Cardiac muscle cell (in vitro differentiated cells and primary cell): ENCODE data around the gene ROR2. TPM values are rescaled to one million over a fixed set of nuclear protein-coding genes. Genes with fewer than 3 reads are reported as not detected.
A peak's percentile ranks its signal among the peaks of the same experiment; 100 is the strongest.

ENCODE experiments used
- DNase-seq, 2 donors: peaks; one replicate each; pipeline versions ENCODE4 v3.0.0 to v3.0.0-alpha.2; 2010 to 2017; ENCODE audit warnings: low read depth in 1 of 2, low spot score in 1 of 2
- H3K27ac ChIP-seq: fragments of 200-600 bp; sonication (generic); 2 replicates; pipeline ENCODE4 v1.5.1; 2016
- H3K27me3 ChIP-seq: fragments of 200-600 bp; sonication (generic); 2 replicates; pipeline ENCODE4 v1.6.0; 2016; ENCODE audit warnings: control low read depth
- H3K36me3 ChIP-seq: fragments of 200-600 bp; sonication (generic); 2 replicates; pipeline ENCODE4 v1.5.1; 2016; ENCODE audit warnings: control low read depth
- H3K4me1 ChIP-seq: fragments of 200-600 bp; sonication (generic); 2 replicates; pipeline ENCODE4 v1.8.1; 2017; ENCODE audit warnings: low read depth, mild to moderate bottlenecking, mixed run types
- H3K4me3 ChIP-seq: fragments of 200-600 bp; sonication (generic); 2 replicates; pipeline ENCODE4 v1.5.1; 2016; ENCODE audit warnings: mild to moderate bottlenecking
- H3K9me3 ChIP-seq: fragments of 200-600 bp; sonication (generic); 2 replicates; pipeline ENCODE4 v1.5.1; 2017; ENCODE audit warnings: low read depth, mild to moderate bottlenecking, control low read depth
- polyA plus RNA-seq: library from polyadenylated mRNA; unstranded; fragments of >200 nt; fragmentation: Nextera tagmentation; extraction: Ambion mirVana; gene quantifications from 2 replicates; pipeline ENCODE4 v1.2.1, GENCODE V29; 2016
- total RNA-seq: library from RNA; depleted of rRNA; stranded (reverse); fragments of >200 nt; gene quantifications from 2 replicates; pipeline ENCODE4 v1.2.3, GENCODE V29; 2016
- TF ChIP-seq, protein P1 (sequence below): IDR thresholded peaks from 2 replicates; pipeline ENCODE4 v1.5.1; 2012; ENCODE audit warnings: low read depth, mild to moderate bottlenecking, low read length

Gene ROR2
- total and polyA plus RNA-seq, 2 experiments from 2014 or later, result 21.5 to 38.6 TPM

DNA sequence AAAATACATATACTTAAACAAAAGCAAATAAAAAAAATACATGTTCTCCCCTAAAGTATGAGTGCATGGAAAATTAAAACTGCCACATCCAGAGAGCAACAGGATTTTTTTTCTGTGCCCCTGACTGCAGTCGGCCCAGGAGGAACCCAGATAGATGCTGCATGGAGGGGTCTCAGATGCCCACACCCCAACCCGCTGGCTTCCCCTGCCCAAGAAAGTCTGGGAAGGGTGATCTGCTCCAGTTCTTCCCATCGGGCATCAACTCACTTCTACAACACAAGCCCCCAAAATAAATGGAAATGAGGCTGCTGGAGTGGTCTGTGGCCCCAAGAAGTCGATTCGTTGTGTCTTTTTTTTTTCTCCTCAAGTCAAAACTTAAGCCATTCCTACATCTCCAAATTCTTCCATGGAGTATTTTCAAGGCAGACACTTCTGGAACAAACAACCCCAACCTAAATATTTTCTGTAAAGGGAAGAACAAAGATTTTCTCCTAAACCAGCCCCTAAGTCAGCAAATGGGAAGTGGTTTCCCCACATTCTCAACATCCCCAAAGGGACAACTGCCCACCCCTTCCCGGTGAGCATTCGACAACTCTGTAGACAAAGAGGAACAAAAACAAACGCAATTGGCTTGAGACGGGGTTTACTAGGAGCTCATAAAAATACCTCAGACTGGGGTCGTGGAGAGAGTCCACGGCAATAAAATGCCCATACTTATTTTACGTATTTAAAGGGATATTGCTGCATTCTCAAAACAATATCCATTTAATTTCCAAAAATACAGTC is 46.7 kb downstream of the ROR2 start:
- no peak overlapping the region for H3K4me3 ChIP-seq
- TF ChIP-seq, protein P1, sequence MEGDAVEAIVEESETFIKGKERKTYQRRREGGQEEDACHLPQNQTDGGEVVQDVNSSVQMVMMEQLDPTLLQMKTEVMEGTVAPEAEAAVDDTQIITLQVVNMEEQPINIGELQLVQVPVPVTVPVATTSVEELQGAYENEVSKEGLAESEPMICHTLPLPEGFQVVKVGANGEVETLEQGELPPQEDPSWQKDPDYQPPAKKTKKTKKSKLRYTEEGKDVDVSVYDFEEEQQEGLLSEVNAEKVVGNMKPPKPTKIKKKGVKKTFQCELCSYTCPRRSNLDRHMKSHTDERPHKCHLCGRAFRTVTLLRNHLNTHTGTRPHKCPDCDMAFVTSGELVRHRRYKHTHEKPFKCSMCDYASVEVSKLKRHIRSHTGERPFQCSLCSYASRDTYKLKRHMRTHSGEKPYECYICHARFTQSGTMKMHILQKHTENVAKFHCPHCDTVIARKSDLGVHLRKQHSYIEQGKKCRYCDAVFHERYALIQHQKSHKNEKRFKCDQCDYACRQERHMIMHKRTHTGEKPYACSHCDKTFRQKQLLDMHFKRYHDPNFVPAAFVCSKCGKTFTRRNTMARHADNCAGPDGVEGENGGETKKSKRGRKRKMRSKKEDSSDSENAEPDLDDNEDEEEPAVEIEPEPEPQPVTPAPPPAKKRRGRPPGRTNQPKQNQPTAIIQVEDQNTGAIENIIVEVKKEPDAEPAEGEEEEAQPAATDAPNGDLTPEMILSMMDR, result no peak
- no peaks in the 10 kb centered on the region for H3K36me3 ChIP-seq
- no peak for DNase-seq
- H3K4me1 ChIP-seq, result peaks cover 74% of the 10 kb centered on the region
- H3K9me3 ChIP-seq, result no peaks in the 10 kb centered on the region
- no peak overlapping the region for H3K27ac ChIP-seq
- no peaks in the 10 kb centered on the region for H3K27me3 ChIP-seq

DNA sequence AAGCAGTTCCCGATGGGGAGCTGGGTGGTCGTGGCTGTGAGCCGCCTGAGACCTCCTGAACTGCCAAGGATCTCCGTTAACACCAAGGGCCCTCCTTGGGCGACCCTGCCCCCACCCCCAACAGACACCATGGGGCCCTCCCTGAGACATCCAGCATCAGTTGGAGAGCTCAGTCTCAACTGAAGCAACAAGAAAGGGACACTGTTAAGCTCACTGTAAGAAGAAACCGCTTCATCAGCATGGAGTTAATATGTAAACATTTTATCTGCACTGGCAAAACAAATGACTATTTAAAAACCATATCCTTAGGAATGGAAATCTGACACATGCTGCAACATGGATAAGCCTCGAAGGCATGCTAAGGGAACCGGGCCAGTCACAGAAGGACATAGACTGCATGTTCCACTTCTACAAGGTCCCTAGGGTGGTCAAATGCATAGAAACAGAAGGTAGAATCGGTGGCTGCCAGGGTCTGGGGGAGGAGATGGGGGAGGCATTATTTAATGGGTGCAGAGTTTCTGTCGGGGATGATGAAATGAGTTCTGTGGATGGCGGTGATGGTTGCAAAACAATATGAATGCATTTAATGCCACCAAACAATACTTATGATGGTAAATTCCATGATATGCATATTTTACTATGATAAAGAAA is 47.4 kb downstream of the ROR2 start:
- Histone ChIP-seq H3K36me3 (no peaks in the 10 kb centered on the region), H3K9me3 (no peaks in the 10 kb centered on the region), H3K27me3 (no peaks in the 10 kb centered on the region), H3K27ac (peak overlapping the region; percentile 67), H3K4me1 (peaks cover 74% of the 10 kb centered on the region), H3K4me3 (no peak overlapping the region)
- DNase-seq, result no peak
- TF ChIP-seq, protein P1, result no peak

DNA sequence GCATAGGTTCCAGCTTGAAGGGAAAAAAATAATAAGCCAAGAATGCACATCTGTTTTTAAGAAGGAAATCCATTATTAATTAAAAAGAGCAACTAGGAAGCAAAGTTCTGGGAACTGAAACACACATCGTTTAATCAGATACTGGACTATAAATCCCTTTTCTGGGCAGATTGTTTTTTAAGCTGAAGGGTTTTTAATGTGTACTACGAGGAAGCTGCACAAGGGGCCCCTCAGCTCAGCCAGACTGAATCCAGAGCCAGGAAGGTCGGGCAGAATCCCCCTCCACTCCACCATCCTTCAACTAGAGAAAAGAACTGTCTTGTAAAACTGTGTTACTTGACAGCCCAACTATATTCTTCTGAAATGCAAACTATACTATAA is 49.2 kb downstream of the ROR2 start:
- Histone ChIP-seq H3K36me3 (no peaks in the 10 kb centered on the region), H3K27me3 (no peaks in the 10 kb centered on the region), H3K4me1 (peaks cover 74% of the 10 kb centered on the region), H3K4me3 (no peak overlapping the region), H3K27ac (peak overlapping the region; percentile 79), H3K9me3 (no peaks in the 10 kb centered on the region)
- DNase-seq, result no peak
- TF ChIP-seq, protein P1, result no peak

DNA sequence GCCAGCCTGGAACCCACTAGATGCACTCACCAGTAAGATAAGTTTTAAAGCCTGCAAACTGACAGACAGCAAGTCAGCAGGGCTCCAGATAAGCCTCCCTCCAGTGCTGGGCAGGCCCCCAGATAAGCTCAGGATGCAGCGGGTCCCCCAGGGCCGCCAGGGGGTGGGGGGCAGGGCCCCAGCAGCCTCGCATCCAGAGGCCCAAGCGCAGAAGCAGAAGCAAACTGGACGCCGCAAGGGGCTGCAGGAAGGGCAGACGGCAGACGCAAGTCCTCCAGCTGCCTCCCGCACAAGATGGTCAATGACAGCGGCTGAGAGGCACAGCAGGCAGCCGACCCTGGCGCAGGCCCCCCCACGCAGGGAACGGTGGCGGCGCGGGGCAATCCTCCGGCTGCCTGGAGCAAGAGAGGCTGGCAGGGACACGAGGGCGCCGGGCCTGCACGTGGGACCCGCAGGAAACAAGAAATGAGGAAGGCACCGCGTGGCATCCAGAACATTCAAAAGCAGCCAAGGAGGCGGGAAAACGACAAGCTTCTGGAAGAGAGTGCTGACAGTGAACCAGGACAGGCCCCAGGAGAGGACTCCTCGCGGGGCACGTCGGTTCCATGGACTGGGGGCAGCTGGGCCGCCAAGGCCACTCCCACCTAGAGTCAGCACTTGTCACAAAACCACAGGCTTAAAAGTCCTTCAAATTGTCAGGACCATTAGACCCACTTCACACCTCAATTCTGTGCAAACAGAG is 49.8 kb downstream of the ROR2 start:
- TF ChIP-seq, protein P1, result no peak
- DNase-seq, result peak; percentile 45 to 78
- H3K4me3 ChIP-seq, result no peak overlapping the region
- no peaks in the 10 kb centered on the region for H3K36me3 ChIP-seq
- peak overlapping the region; percentile 79 for H3K27ac ChIP-seq
- no peaks in the 10 kb centered on the region for H3K27me3 ChIP-seq
- H3K4me1 ChIP-seq, result peaks cover 73% of the 10 kb centered on the region
- no peaks in the 10 kb centered on the region for H3K9me3 ChIP-seq

DNA sequence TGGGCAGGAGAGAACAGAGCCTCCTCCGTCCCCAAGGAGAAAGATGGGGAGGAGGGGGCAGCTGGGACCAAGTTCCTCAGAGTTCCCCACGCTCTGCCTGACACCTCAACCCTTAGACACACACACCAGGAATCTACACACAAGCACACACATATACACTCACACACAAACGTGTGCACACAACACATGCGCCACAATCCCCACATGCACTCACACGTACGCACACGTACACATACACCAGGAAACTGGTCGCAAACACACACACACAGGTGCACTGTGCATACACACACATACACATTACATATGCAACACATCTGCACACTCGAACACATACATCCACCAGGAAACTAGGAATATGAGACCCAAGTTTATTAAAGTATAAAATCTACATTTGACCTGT is 50.4 kb downstream of the ROR2 start:
- Histone ChIP-seq H3K4me3 (no peak overlapping the region), H3K9me3 (no peaks in the 10 kb centered on the region), H3K27ac (peak overlapping the region; percentile 79), H3K27me3 (no peaks in the 10 kb centered on the region), H3K4me1 (peaks cover 73% of the 10 kb centered on the region), H3K36me3 (no peaks in the 10 kb centered on the region)
- TF ChIP-seq, protein P1, result no peak
- no peak for DNase-seq
